WTC11 (cell line): Measurements from ENCODE around the gene STK10. TPM values are rescaled to one million over a fixed set of nuclear protein-coding genes. Genes with fewer than 3 reads are reported as not detected.

Experiments used
- ATAC-seq: fragments of 200-7000 bp; cut with Tn5 transposase; 2 replicates; pipeline ENCODE4 v1.10.0; 2021; ENCODE audit warnings: mild to moderate bottlenecking, moderate library complexity
- CTCF ChIA-PET: fragments of 300-600 bp; sonication (Branson Sonifier 250); formaldehyde crosslinking; loops from one replicate; lab custom pipeline; 2021; ENCODE audit warnings: antibody characterized with exemption; lab: Charles Lee
- POLR2A ChIA-PET: fragments of 350-600 bp; sonication (Branson Sonifier 250); formaldehyde crosslinking; loops from one replicate; lab custom pipeline; 2021; ENCODE audit warnings: antibody characterized with exemption; lab: Charles Lee
- DNase-seq: peaks from one replicate; pipeline ENCODE4 v3.0.0; 2021; ENCODE audit warnings: low spot score
- H3K27ac Mint-ChIP-seq: 2 replicates; pipeline ENCODE4 v1.8.0; 2021; ENCODE audit warnings: mixed read lengths
- H3K27me3 Mint-ChIP-seq: 2 replicates; pipeline ENCODE4 v1.8.0; 2021; ENCODE audit warnings: low read depth, mild to moderate bottlenecking, moderate library complexity, mixed read lengths
- H3K36me3 Mint-ChIP-seq: 2 replicates; pipeline ENCODE4 v1.8.0; 2021; ENCODE audit warnings: mixed read lengths
- H3K4me1 Mint-ChIP-seq: 2 replicates; pipeline ENCODE4 v1.8.0; 2022; ENCODE audit warnings: mixed read lengths
- H3K4me3 Mint-ChIP-seq: 2 replicates; pipeline ENCODE4 v1.8.0; 2021; ENCODE audit warnings: mild to moderate bottlenecking, moderate library complexity, mixed read lengths
- H3K9me3 Mint-ChIP-seq: 2 replicates; pipeline ENCODE4 v1.8.0; 2021; ENCODE audit warnings: mixed read lengths
- CBFB ChIP-seq: sonication (generic); formaldehyde crosslinking; IDR thresholded peaks from 2 replicates; pipeline ENCODE4 v1.8.1; 2022; ENCODE audit warnings: mild to moderate bottlenecking, low read depth, missing genetic modification reagents
- ELF4 ChIP-seq: sonication (generic); formaldehyde crosslinking; IDR thresholded peaks from 2 replicates; pipeline ENCODE4 v1.8.1; 2022; ENCODE audit warnings: low read depth, mild to moderate bottlenecking, moderate library complexity, missing genetic modification reagents
- NFYB ChIP-seq: sonication (generic); formaldehyde crosslinking; conservative IDR thresholded peaks from 2 replicates; pipeline ENCODE4 v1.8.0; 2022; ENCODE audit warnings: low read depth, missing genetic modification reagents
- NR1H2 ChIP-seq: sonication (generic); formaldehyde crosslinking; IDR thresholded peaks from 2 replicates; pipeline ENCODE4 v1.9.0; 2021; ENCODE audit warnings: mild to moderate bottlenecking, moderate library complexity, missing genetic modification reagents
- TCF7 ChIP-seq: sonication (generic); formaldehyde crosslinking; IDR thresholded peaks from 2 replicates; pipeline ENCODE4 v1.8.0; 2022; ENCODE audit warnings: mild to moderate bottlenecking, low read depth, missing genetic modification reagents, moderate library complexity
- TEAD4 ChIP-seq: sonication (generic); formaldehyde crosslinking; IDR thresholded peaks from 2 replicates; pipeline ENCODE4 v1.8.0; 2022; ENCODE audit warnings: mild to moderate bottlenecking, missing genetic modification reagents
- ZNF121 ChIP-seq: sonication (generic); formaldehyde crosslinking; IDR thresholded peaks from 2 replicates; pipeline ENCODE4 v1.8.0; 2023; ENCODE audit warnings: missing genetic modification reagents
- ZNF263 ChIP-seq: sonication (generic); formaldehyde crosslinking; IDR thresholded peaks from 2 replicates; pipeline ENCODE4 v1.8.1; 2022; ENCODE audit warnings: low read depth, mild to moderate bottlenecking, moderate library complexity, missing genetic modification reagents
- ZNF396 ChIP-seq: fragments of 250-450 bp; sonication (Bioruptor Pico); IDR thresholded peaks from 2 replicates; pipeline ENCODE4 v1.8.0; 2021; ENCODE audit warnings: mild to moderate bottlenecking, moderate library complexity, borderline replicate concordance
- ZNF416 ChIP-seq: fragments of 250-450 bp; sonication (Bioruptor Pico); IDR thresholded peaks from 2 replicates; pipeline ENCODE4 v1.9.0; 2021; ENCODE audit warnings: mild to moderate bottlenecking, inconsistent platforms
- total RNA-seq: library from RNA; stranded (reverse); gene quantifications from 3 replicates; pipeline ENCODE4 v1.2.3, GENCODE V29; 2021
- TF ChIP-seq, protein P1 (sequence below): sonication (generic); formaldehyde crosslinking; IDR thresholded peaks from 2 replicates; pipeline ENCODE4 v1.8.1; 2022; ENCODE audit warnings: missing genetic modification reagents, borderline replicate concordance
- TF ChIP-seq, protein P2 (sequence below): sonication (generic); formaldehyde crosslinking; conservative IDR thresholded peaks from 2 replicates; pipeline ENCODE4 v1.8.1; 2023; ENCODE audit warnings: mild to moderate bottlenecking, low read depth, missing genetic modification reagents, moderate library complexity
- TF ChIP-seq, protein P3 (sequence below): sonication (generic); formaldehyde crosslinking; IDR thresholded peaks from 2 replicates; pipeline ENCODE4 v1.8.0; 2023; ENCODE audit warnings: missing genetic modification reagents
- TF ChIP-seq, protein P4 (sequence below): fragments of 250-450 bp; sonication (Bioruptor Pico); IDR thresholded peaks from 2 replicates; pipeline ENCODE4 v2.1.2; 2022; ENCODE audit warnings: mild to moderate bottlenecking, moderate library complexity

The STK10 gene
- total RNA-seq, 1 experiment from 2014 or later, result 20.5 TPM

DNA sequence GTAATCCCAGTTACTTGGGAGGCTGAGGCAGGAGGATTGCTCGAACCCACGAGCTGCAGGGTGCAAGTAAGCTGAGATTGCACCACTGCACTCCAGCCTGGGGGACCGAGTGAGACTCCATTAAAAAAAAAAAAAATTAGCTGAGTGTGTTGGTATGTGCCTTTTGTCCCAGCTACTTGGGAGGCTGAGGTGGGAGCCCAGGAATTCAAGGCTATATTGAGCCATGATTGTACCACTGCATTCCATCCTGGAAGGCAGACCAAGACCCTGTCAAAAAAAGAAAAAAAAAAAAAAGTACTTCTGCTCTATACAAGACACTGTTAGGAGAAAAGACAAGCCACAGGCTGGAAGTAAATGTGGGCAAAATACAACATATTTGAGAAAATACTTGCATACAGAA lies 113.1 kb downstream of the STK10 start (continued):
- TF ChIP-seq, protein P1, sequence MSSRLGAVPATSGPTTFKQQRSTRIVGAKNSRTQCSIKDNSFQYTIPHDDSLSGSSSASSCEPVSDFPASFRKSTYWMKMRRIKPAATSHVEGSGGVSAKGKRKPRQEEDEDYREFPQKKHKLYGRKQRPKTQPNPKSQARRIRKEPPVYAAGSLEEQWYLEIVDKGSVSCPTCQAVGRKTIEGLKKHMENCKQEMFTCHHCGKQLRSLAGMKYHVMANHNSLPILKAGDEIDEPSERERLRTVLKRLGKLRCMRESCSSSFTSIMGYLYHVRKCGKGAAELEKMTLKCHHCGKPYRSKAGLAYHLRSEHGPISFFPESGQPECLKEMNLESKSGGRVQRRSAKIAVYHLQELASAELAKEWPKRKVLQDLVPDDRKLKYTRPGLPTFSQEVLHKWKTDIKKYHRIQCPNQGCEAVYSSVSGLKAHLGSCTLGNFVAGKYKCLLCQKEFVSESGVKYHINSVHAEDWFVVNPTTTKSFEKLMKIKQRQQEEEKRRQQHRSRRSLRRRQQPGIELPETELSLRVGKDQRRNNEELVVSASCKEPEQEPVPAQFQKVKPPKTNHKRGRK (CRISPR knock-in tag), result no peak
- no peak for TF ChIP-seq ZNF396

DNA sequence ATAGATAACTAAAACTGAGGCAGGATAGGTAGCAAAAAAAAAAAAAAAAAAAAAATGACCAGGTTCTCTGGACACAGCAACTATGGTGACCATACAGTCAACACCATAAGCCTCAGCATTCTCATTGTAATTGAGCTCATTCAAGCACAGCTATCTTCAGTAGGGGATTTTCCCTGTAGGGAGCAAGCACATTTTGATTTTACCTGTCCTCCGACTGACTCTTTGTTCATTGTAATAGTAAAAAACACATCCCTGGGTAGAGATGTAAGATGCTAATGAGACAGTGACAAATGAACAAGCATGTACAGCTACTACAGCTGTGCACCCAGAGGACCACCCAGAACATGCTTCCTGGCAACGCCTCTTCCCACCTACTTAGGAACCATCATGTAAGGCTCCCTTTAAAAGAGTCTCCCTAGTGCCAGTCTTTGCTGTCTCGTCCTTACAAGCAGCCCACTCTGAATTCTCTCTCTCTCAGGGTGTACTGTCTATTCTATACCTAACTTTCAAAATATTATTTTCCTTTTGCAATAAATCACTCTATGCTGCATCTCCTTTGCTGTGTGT lies 116.6 kb downstream of the STK10 start:
- no peaks in the 10 kb centered on the region; the same call in 1 of the 2 replicates for H3K9me3 Mint-ChIP-seq
- peaks cover 6% of the 10 kb centered on the region for H3K4me1 Mint-ChIP-seq
- no peak for TF ChIP-seq ZNF263 (CRISPR knock-in tag)
- TF ChIP-seq, protein P2, sequence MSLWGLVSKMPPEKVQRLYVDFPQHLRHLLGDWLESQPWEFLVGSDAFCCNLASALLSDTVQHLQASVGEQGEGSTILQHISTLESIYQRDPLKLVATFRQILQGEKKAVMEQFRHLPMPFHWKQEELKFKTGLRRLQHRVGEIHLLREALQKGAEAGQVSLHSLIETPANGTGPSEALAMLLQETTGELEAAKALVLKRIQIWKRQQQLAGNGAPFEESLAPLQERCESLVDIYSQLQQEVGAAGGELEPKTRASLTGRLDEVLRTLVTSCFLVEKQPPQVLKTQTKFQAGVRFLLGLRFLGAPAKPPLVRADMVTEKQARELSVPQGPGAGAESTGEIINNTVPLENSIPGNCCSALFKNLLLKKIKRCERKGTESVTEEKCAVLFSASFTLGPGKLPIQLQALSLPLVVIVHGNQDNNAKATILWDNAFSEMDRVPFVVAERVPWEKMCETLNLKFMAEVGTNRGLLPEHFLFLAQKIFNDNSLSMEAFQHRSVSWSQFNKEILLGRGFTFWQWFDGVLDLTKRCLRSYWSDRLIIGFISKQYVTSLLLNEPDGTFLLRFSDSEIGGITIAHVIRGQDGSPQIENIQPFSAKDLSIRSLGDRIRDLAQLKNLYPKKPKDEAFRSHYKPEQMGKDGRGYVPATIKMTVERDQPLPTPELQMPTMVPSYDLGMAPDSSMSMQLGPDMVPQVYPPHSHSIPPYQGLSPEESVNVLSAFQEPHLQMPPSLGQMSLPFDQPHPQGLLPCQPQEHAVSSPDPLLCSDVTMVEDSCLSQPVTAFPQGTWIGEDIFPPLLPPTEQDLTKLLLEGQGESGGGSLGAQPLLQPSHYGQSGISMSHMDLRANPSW (CRISPR knock-in tag), result no peak
- ChIA-PET POLR2A (interaction anchor here (0.7 kb wide), 1 partner anchor 290 kb away, joined by 10 read pairs; no protein-coding TSS in a partner anchor), CTCF (interaction anchor here (0.6 to 3.6 kb wide), 13 partner anchors 11 to 742 kb away, joined by 3 to 38 read pairs (median 4); partner anchors contain the start of gene STK10)
- DNase-seq (no peak), ATAC-seq (peak; percentile 78)
- peaks cover 6% of the 10 kb centered on the region; the same call in 1 of the 2 replicates for H3K36me3 Mint-ChIP-seq
- H3K27me3 Mint-ChIP-seq, result no peaks in the 10 kb centered on the region
- no peak overlapping the region for H3K4me3 Mint-ChIP-seq
- H3K27ac Mint-ChIP-seq, result 0 out of 2 replicates have a peak overlapping the region, but pooled peaks have one; percentile 26

DNA sequence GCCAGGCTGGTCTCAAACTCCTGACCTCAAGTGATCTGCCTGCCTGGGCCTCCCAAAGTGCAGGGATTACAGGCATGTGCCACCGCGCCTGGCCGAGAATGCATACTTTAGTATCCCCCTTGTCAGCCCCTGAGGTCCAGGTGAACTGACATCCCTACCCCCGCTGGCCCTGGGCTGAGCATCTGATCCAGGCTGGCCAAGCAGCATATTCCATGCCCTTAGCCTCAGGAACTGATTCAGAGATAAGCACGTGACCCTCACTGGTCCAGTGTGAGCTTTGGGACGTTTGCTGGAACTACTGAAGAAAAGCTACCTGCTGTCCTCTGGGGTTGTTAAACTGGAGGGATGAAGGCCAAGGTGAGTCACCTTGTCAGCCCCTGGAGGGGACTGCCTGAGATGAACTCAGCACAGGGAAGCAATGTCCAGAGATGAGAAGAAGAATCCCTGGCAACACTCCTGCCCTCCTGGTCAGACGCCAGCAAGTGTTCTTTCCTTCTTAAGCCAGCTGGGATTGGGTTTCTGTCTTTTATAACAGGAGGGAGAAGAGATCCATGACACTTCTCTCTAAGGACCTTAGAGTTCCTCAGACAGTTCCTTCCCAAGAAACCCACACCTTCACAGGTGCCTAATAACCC lies 122.5 kb downstream of the STK10 start:
- Mint-ChIP-seq H3K4me3 (no peak overlapping the region), H3K27me3 (no peaks in the 10 kb centered on the region), H3K4me1 (0 out of 2 replicates have a peak, but pooled peaks cover 2% of the 10 kb centered on the region), H3K36me3 (peaks cover 8% of the 10 kb centered on the region), H3K9me3 (no peaks in the 10 kb centered on the region; the same call in 1 of the 2 replicates), H3K27ac (no peak overlapping the region)
- no peak for ATAC-seq
- ChIA-PET CTCF (interaction anchor here (0.6 to 1.0 kb wide), 2 partner anchors 58 to 278 kb away, joined by 3 to 4 read pairs; no protein-coding TSS in a partner anchor), POLR2A (no interaction called here)
- no peak for DNase-seq
- TF ChIP-seq, protein P3, sequence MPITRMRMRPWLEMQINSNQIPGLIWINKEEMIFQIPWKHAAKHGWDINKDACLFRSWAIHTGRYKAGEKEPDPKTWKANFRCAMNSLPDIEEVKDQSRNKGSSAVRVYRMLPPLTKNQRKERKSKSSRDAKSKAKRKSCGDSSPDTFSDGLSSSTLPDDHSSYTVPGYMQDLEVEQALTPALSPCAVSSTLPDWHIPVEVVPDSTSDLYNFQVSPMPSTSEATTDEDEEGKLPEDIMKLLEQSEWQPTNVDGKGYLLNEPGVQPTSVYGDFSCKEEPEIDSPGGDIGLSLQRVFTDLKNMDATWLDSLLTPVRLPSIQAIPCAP (CRISPR knock-in tag), result no peak
- TF ChIP-seq, protein P4, sequence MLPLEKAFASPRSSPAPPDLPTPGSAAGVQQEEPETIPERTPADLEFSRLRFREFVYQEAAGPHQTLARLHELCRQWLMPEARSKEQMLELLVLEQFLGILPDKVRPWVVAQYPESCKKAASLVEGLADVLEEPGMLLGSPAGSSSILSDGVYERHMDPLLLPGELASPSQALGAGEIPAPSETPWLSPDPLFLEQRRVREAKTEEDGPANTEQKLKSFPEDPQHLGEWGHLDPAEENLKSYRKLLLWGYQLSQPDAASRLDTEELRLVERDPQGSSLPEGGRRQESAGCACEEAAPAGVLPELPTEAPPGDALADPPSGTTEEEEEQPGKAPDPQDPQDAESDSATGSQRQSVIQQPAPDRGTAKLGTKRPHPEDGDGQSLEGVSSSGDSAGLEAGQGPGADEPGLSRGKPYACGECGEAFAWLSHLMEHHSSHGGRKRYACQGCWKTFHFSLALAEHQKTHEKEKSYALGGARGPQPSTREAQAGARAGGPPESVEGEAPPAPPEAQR, result no peak
- TF ChIP-seq ZNF121 (CRISPR knock-in tag) (no peak), ELF4 (CRISPR knock-in tag) (no peak), TEAD4 (CRISPR knock-in tag) (no peak), NFYB (CRISPR knock-in tag) (no peak), ZNF396 (no peak)

DNA sequence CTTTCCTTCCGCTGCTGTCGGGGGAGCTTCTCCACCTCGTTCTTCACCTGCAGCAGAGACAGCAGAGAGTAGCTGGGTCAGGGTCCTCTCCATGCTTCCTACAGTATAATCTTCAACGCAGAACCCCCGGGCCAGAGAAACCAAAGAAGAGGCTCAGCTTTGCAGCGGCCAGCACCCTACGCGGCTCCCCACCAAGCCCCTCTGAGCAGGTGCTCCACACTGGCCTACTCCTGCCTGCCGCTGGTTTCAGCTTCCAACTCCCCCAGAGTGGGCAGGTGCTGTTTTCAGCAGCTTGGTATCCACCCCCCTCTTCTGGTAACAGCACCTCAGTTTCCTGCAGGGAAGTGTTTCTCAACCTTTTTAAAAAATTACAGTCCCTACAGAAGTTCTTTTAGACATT lies 123.3 kb downstream of the STK10 start:
- no peak overlapping the region for H3K4me3 Mint-ChIP-seq
- H3K4me1 Mint-ChIP-seq, result 0 out of 2 replicates have a peak, but pooled peaks cover 2% of the 10 kb centered on the region
- ChIA-PET CTCF (interaction anchor here (0.6 to 1.4 kb wide), 3 partner anchors 10 to 397 kb away, joined by 3 to 4 read pairs (median 4); no protein-coding TSS in a partner anchor), POLR2A (no interaction called here)
- DNase-seq, result no peak
- H3K27me3 Mint-ChIP-seq, result no peaks in the 10 kb centered on the region
- no peak overlapping the region for H3K27ac Mint-ChIP-seq
- H3K36me3 Mint-ChIP-seq, result peaks cover 8% of the 10 kb centered on the region
- H3K9me3 Mint-ChIP-seq, result no peaks in the 10 kb centered on the region; the same call in 1 of the 2 replicates
- TF ChIP-seq ZNF416 (CRISPR knock-in tag) (no peak), TCF7 (no peak), CBFB (CRISPR knock-in tag) (no peak), TEAD4 (CRISPR knock-in tag) (no peak), NR1H2 (CRISPR knock-in tag) (no peak)
- ATAC-seq, result no peak
